Activated T-cell treated with anti-CD3 and anti-CD28 coated beads, Interleukin-2, amount 50 U/mL, for 1 hour (primary cell): ENCODE measurements around the gene ZFHX3.

Source experiments
- DNase-seq: peaks from one replicate; pipeline ENCODE4 v3.0.0-alpha.2; 2020

Gene ZFHX3

DNA sequence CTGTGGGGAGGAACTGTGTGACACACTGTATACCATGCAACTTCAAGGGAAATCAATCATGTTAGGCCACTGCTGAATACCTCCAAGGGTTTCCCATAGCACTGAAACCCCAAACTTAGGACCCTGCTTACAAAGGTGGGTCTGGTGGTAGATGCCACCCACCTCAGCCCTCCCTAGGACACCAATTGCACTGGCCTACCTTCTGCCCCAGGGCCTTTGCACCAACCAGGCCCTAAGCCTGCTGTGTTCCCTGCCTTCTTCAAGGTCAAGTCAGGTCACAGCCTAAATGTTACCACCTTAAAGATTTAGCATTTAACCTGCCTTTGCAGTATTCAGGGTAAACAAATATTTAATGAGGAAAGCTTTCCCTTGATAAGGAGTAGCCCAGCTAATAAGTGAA lies 185.8 kb downstream of the ZFHX3 start:
- no peak for DNase-seq

DNA sequence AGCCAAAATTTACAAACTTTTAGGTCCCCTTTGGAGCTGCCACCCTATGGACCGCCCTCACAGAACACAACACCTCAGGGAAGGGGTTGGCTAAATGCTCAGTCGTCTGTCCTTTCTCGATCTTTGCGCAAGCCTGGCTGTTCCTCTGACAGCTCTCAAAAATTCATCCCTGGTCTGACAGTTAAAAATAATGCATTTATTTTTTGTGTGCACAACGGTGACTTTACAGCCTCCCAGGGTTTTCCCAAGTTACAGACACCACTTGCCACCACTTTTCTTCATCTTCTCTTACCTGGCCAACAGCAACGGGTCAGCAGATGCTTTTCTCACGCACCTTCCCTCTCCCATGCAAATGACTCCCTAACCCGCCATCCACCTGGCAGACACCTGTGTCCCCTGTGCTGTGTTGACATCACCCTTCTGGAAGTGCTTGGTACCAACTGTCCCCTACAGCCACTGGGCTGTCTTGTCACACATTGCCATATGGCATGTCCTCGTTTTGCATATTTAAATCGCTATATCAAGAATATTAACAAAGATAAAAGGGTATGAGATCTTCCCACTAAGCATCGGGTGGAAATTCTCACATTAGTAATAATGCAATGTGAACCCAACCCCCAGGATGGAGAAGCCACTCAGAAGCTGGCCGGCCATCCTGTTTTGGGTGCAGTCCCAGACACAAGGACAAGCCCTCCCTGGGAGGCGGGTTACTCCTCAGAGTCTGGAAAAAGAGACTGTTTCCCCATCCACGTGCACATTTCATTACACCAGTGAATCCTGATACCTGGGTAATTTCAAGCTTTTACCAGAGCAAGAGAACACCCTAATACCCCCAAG lies 187.0 kb downstream of the ZFHX3 start:
- no peak for DNase-seq

DNA sequence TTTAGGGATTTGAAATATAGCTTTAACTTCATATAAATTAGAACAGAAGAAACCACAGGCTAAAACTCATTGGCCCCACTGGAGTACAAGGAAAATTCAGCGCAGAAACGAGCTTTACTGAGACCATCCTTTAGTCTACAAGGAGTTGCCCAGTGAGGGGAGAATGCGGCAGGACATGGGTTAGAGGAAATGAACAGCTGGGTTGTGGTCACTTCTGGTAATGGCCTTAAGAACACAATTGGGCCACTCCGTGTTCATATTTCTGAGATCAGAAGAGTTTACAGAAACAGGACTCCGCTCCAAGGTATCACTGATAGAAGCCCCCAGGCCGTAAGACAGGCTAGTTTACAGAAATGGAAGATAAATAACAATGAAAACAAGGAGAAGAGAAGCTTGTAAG lies 188.3 kb downstream of the ZFHX3 start:
- DNase-seq, result no peak

DNA sequence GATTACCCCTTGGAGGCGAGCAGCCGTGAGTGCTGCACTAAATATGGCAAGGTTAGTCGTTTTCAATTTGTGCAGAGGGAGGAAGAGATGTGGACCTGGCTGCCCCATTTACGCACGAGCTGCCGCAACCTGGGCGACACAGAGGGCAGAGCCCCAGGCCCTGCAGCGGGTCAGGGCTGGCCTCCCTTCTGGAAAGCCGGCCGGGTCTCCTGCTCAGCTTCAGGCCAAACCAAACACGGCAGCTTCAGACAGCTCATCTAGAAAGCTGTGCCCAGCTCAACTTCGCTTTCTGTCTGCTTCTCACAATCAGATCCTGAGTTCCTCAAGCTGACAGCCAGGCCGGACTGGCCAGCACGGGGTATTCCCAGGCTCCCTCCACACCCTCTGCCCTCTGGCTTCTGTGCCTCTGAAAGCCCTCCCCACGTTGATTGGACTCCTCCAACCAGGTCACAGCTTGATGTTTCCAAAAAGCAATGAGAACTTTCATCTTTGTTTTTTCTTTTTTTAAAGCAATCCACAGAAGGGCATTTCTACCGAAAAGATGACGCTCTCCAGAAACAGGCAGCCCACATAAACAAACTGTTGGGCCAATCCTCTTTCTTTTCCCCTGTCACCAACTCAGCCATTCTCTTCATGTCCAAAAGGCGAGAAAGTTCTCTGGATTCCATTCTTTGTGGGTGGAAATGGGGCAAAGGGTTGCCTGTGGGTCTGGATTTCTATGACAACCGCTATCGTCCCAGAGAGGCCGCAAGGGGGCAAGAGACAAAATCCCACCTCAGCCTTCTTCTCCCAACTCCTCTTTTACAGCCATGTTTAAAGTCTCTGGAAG lies 189.0 kb downstream of the ZFHX3 start:
- DNase-seq, result no peak

DNA sequence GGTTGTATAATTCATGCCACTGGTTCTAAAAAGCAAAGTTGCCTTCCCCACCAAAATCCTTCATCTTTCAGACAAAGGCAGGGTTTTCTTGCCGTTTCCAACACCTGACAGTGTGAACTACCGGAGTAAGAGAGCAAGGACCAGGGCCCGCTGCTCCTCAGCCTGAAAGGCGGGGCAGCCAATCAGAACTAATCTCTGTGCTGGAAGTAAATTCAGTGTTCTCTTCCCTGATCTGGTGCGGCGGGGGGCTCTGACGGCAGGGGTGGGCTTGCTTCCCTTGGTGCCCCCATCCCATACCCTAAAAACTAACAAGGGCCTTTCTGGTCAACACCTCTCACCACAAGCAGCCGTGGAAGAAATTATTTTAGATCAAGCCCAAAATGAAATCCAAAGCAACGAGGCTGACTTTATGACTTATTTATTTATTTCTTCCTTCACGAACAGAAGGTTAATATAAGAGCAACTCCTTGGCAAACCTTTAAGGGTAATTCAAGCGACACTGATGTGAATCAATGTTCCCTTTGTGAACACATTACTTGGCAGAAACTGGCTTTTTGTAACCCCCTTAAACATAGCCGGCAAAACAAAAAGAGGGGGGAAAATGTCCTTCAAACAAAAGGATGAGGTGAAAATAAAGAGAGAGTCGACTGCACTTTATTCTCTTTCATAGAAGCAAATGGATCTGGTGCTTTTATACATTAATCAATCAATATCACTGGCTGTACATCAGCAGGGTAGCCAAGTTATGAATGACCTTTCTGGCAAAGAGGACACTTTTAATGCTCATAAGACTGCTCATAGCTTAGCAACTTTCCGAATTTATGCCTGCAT lies 189.9 kb downstream of the ZFHX3 start:
- DNase-seq, result no peak

DNA sequence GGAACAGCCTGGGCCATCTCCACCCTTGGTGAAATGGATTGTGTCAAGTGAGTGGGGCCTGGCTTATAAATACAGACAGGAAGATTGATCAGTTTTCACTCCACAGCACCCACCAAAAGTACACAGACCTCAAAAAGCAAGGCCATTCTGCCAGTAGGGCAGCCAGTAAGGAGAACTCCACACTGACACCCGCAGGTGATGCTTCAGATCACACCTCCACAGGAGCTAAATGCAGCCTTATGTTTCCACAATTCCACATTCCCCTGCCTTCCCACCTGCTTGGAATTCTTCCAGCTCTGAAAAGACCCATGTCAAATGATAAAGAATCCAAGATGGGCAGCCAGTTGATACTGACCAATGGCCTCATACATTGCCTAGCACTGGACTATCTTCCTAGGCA lies 191.1 kb downstream of the ZFHX3 start:
- no peak for DNase-seq

DNA sequence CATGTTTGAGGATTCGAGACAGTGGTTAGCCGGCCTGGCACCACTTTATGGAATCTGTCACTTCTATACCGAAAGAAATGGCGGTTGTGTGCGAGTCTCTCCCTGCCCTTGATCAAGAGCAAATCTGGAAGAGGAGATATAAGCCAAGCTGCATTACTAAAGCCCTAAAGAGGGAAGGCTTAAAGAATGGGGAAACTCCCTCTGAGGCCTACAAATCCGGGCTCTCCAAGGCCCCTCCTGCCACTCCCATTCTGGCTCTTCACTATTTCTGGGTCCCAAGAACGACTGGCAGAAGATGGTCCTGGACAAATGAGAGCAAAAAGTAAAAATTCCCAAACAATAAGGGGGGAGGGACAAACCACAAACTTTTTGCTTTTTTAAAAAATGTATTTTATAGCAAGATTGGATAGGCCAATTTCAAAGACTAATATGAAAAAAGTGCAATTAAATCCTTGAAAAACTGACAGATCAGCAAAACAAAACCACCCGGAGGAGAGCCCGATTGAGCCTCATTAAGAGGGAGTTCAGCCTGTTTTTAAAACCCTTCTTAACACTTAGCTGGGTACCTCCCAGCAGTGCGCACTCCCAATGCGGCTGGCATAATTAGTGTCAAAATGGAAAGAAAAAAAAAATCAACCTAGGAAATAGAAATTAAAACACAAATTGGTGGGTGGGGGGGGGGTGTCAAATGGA lies 193.5 kb downstream of the ZFHX3 start:
- DNase-seq, result no peak

DNA sequence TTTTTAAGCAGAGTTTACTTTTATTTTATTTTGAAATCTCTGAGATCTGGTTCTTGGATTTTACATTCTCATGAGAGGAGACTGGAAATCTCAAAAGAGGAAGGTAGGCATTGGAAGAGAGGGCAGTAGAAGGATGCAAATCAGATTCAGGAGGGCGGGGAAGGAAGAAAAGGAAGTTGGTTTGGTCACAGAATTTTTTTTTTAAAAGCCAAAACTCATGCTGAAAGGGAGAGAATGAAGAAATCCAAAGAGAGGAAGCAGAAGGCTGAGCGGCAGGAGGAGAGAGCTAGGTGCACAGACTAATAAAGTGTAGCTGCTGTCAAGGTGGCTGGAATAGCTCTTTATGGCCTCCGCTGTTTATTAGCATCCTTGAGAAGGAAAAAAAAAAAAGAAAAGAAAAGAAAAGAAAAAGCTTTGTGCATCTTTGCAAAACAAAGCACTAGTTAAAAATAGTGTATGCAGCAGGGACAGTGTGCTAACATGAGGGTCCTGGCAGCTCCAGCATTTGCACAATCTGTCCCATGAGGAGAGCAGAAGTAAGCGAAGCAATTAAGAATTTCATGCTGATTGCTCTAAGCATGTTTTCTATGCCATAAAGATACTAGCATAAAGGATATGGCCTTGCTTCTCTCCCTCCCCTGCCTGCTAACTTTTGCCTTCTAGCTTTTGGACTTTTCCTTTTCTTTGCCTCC lies 194.2 kb downstream of the ZFHX3 start:
- DNase-seq, result no peak

DNA sequence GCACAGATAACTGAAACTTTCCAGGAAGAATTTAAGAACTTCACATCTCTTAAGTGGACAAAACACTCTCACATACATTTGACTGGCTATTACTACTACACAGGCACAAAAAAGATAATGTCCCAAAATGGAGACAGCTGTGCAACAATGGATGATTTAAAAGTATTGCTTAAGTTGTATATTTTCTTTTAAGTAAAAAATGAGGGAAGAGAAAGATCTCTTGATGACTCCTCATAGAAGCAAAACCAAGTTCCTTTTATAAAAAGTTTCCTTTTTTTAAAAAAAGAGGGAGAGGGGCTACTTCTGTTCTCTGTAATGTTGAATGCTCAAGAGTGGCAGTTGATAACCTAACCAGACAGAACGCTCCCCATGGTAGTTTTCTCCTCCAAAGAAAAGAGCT lies 195.5 kb downstream of the ZFHX3 start:
- no peak for DNase-seq

DNA sequence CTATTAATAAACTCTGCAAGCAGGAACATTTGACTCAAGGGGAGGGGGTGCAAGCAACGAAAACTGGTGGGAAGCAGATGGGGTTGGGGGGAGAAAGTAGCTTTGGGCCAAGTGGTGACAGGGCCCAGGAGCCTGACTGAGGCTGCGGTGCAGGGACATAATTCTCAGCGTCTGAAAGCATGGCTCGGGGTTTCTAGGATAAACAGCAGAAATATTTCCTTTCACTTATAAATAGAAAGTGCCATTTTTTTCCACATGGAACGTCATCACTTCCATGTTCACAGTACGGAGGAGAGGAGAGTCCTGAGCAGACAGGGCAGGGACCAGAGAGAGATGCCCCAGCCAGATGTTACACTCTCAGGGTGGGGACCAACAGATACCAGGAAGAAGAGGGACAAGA lies 197.1 kb downstream of the ZFHX3 start:
- no peak for DNase-seq

DNA sequence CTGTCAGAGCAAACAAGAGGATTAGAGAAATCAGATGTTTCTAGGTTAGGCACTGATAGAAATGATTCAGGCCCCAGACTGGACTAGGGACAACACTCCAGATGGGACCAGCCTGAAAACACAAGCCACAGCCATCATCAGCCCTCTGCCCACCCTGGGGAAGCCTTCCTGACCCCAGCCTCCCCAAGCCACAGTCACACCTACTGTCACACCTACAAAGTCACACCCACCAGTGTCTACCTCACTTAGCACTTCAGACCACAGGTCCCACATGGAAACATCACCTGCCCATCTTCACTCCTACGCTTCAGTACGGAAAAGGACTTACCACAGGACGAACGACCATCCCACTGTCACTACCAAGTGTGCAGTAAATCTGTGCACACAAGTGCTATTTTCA lies 197.9 kb downstream of the ZFHX3 start:
- DNase-seq, result no peak

DNA sequence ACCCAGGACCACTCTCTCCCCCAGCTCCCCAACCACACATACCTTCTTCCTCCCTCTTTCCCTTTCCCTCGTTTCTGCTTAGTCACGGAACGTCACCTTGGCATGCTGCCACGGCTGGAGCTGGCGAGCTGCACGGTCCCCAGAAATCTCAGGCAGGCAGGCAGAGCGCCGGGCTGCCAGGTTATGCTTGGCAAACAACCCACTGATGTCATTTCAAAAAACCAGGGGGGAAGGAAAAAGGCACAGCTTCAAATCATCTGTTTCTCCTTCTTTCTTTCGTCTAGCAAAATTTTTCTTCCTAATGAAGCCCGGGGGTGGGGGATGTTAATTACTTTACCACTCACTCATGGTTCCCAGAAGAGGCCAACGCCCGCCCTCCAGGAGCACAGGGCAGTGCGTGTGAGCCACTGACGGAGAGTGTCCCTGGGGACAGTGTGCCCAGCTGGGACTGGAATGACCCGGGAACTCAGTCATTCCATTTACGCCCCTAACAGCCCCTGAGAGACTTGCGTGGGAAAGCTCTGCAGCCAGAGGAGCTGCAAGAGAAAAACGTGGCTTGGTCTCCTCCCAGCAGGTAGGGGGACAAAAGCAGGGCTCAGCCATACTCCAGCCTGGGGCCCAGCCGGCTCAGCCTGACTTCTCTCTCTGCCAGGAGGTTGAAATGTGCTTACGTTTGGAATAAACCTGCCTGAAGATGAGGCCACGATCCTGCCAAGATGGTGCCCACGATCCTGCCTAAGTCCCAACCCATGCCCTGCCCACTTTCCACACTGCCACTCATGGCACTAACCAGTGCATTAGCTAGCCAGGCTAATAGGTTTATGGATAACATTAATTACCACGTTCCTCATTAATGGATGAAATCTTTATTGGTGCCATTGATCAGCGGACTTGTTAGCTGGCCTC lies 198.9 kb downstream of the ZFHX3 start:
- no peak for DNase-seq

DNA sequence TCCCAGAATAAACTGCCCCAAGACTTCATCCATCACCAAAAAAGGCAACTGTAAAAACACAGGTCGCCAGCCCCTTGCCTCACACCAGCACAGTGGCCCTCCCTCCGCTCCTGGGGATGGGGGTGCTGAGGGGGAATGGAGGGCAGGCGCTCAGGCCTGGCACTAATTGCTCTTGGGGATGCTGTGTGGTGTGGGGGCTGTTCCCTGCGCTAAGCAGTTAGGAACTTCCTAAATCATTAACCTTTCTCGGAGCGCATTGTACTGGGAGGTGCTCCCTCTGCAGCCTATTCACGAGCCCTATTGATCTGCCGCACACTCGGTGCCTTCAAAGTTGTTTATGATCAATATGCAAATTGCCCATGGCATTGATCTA lies 199.9 kb downstream of the ZFHX3 start:
- no peak for DNase-seq

DNA sequence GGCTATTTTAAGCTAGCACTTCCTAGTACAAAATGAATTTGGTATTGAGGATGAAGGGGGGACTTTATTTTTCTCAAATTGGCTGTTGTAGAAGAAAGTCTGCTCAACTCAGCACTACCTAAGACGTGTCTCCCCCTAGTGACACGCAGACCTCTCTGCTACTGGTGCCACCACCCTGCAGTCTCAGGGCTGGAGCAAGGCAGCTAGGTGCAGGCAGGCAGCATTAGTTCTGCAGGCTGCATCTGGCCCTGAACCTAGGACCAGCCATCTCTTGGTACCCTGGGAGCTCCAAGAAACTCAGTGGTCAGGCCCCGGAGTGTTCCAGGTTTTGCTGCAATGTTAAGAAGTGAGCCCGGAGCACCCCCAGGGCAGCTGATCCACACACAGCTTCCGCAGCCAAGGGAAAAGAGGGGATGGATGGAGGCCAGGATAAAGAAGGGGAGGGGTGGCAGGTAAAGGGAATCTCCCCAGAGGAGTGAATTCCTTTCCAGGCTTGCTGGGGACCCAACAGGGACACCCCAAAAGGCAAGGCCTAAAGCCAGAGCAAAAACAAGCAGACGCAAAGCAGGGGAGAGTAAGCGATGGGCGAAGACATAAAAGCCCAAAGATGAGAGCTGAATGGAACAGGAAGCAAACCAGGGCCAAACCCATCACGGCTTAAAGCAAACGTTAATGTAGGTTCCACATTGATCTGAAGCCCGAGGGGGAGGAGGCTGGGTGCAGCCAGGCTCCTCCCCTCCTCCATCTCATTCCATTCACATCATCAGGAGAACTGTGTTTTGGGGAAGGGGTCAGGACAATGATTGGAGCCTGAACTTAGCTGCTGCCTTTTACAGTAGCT lies 200.5 kb downstream of the ZFHX3 start:
- DNase-seq, result no peak

DNA sequence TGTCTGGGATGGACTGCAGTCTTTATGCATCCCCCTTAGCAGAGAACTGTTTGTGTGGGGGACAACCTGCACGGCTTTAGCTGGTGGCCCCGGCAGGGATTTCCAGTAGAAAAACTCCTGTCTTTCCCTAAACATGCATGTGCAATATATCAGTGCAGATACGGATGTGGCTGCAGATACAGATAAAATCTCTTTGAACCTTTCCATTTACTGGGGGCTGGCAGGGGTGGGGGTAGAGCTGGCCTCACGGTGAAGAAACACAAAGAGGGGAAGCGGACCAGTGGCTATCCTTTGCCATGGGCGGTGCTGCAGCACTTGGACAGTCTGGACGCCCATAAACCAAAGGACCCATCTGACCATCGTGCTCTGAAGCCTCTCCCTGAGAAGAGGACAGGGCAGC lies 201.3 kb downstream of the ZFHX3 start:
- no peak for DNase-seq

DNA sequence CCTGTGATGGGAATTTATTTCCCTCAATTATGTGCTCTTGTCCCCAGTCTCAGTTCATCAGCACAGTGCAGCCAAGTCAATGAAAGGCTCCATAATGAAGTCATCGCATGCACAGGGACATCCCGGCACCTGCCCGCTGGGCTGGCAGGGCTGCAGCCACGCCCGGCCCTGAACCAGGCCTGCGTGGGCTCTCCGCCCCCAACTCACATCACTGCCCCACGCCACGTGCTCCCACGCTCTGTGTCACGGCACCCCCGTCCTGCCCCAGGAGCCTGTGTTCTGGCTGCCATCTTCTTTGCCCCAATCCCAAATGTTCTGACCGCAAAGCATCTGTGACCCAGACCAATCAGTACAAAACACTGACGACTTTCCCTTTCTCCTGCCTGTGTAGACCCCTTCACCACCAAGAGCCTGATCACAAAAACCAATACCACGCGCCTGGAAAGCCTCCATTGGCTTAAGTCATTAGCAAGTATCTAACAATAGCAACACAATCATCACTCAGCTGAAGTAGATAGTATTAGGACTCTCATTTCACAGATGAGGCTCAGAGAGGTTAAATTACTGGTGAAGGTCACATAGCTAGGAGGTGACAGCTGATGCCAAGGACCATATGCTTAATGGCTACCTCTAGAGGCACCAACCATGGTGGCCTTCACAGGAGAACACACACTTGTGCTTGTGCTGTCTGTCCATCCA lies 202.5 kb downstream of the ZFHX3 start:
- no peak for DNase-seq

DNA sequence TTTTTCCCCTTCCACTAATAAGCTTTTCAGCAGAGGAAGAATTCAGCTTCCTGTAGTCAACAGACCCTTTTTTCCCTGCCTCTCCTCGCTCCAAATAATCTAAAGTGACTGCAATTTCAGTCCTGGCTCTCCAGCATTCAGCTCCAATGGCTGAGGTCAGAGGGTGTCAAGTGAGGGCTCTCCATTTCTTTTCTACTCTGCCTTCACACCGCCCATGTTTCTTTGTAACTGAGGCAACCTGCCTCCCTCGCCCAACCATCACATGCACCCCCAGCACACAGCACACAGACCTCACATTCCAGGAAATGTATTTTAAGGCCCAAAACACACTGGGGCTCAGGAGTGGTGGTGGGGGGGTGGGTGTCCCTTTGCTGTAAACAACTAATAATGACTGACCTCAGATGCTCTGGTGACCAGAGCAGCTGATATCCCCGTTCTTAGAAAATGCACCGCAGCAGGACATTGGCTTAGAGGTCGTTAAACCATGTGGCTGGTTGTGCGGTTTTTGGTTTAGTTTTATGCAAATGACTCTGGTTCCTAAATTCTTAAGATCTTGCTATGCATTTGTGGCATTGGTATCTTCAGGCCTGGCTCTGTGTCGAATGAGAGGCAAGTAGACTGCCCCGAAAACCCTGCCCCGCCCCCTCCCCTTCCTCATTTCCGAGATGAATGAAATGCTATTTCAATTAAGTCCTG lies 203.6 kb downstream of the ZFHX3 start:
- DNase-seq, result no peak

DNA sequence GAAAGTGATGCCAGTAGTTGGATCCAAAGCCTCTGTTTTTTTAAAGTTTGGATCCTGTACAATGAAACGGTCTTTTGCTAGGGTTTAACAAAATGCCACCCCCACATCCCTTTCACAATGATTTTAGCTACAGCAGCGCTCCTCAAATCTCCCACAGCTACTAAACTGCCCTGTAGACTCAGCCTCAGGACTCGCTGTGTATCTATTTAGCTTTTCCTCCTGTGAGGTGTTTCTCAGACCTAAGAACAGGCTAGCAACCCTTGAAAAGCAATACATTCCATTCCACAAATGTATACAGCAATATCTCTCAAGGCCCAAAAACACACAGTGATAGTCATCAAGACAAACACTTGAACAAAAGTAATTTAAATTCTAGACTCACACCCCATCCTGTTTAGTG lies 206.4 kb downstream of the ZFHX3 start:
- no peak for DNase-seq
